GM23338 (cell line): Measurements from ENCODE around the gene PANK3. TPM values are rescaled to one million over a fixed set of nuclear protein-coding genes. Genes with fewer than 3 reads are reported as not detected.

ENCODE experiments used
- ATAC-seq: fragments of 200-7000 bp; cut with Tn5 transposase; 3 replicates; pipeline ENCODE4 v1.9.1; 2020
- DNase-seq: peaks from one replicate; pipeline ENCODE4 v3.0.0-alpha.2; 2015; ENCODE audit warnings: low spot score
- H2AFZ ChIP-seq: fragments of 200-600 bp; sonication (generic); 2 replicates; pipeline ENCODE4 v1.8.0; 2016; ENCODE audit warnings: antibody characterized with exemption, mild to moderate bottlenecking, moderate library complexity
- H3F3A ChIP-seq: fragments of 200-600 bp; sonication (generic); replicated peaks from 2 replicates; pipeline ENCODE4 v1.8.0; 2017; ENCODE audit warnings: antibody characterized with exemption, mixed run types, low read depth
- H3K27ac ChIP-seq: fragments of 200-600 bp; sonication (generic); 2 replicates; pipeline ENCODE4 v1.6.1; 2016; ENCODE audit warnings: low read depth
- H3K27me3 ChIP-seq: fragments of 200-600 bp; sonication (generic); 2 replicates; pipeline ENCODE4 v1.8.0; 2016; ENCODE audit warnings: mild to moderate bottlenecking, mixed run types, moderate library complexity; ENCODE audit not compliant: insufficient read depth
- H3K36me3 ChIP-seq: fragments of 200-600 bp; sonication (generic); 2 replicates; pipeline ENCODE4 v1.8.0; 2016; ENCODE audit warnings: mild to moderate bottlenecking; ENCODE audit not compliant: insufficient read depth
- H3K4me1 ChIP-seq: fragments of 200-600 bp; sonication (generic); 2 replicates; pipeline ENCODE4 v1.8.0; 2016; ENCODE audit warnings: mild to moderate bottlenecking, moderate library complexity; ENCODE audit not compliant: insufficient read depth
- H3K4me2 ChIP-seq: fragments of 200-600 bp; sonication (generic); 2 replicates; pipeline ENCODE4 v1.7.1; 2017; ENCODE audit warnings: mixed run types
- H3K4me3 ChIP-seq: fragments of 200-600 bp; sonication (generic); 2 replicates; pipeline ENCODE4 v1.6.1; 2016; ENCODE audit warnings: mixed run types
- H3K79me2 ChIP-seq: fragments of 200-600 bp; sonication (generic); replicated peaks from 2 replicates; pipeline ENCODE4 v1.8.0; 2017; ENCODE audit warnings: mild to moderate bottlenecking; ENCODE audit not compliant: insufficient read depth
- H3K9me2 ChIP-seq: fragments of 200-600 bp; sonication (generic); 2 replicates; pipeline ENCODE4 v1.8.0; 2017; ENCODE audit not compliant: insufficient read depth
- H4K20me1 ChIP-seq: fragments of 200-600 bp; sonication (generic); replicated peaks from 2 replicates; pipeline ENCODE4 v1.8.0; 2017; ENCODE audit warnings: mild to moderate bottlenecking; ENCODE audit not compliant: insufficient read depth
- H3K27ac Mint-ChIP-seq: 2 replicates; pipeline ENCODE4 v1.8.0; 2020; ENCODE audit warnings: inconsistent platforms, mild to moderate bottlenecking, moderate library complexity, mixed read lengths
- H3K27me3 Mint-ChIP-seq: 3 replicates; pipeline ENCODE4 v1.8.0; 2022; ENCODE audit warnings: low read depth, mild to moderate bottlenecking, moderate library complexity, mixed read lengths, inconsistent platforms; ENCODE audit not compliant: insufficient read depth, poor library complexity
- H3K36me3 Mint-ChIP-seq: 3 replicates; pipeline ENCODE4 v1.8.0; 2021; ENCODE audit warnings: low read depth, mild to moderate bottlenecking, inconsistent platforms, moderate library complexity, mixed read lengths
- H3K4me1 Mint-ChIP-seq: 3 replicates; pipeline ENCODE4 v1.8.0; 2020; ENCODE audit warnings: mild to moderate bottlenecking, inconsistent platforms, mixed read lengths
- H3K4me3 Mint-ChIP-seq: 3 replicates; pipeline ENCODE4 v1.8.0; 2021; ENCODE audit warnings: moderate library complexity, mild to moderate bottlenecking, inconsistent platforms, mixed read lengths
- H3K9me3 Mint-ChIP-seq: 3 replicates; pipeline ENCODE4 v1.8.0; 2020; ENCODE audit warnings: moderate library complexity, mild to moderate bottlenecking, inconsistent platforms, mixed read lengths
- CREB1 ChIP-seq: fragments of 250-450 bp; sonication (Bioruptor Pico); IDR thresholded peaks from 2 replicates; pipeline ENCODE4 v1.5.0; 2020; ENCODE audit warnings: low read depth, mild to moderate bottlenecking, moderate library complexity
- EZH2 ChIP-seq: fragments of 200-600 bp; sonication (generic); IDR thresholded peaks from one replicate; pipeline ENCODE4 v1.8.0; 2017; ENCODE audit warnings: antibody characterized with exemption, mild to moderate bottlenecking, low read depth; ENCODE audit not compliant: unreplicated experiment
- EZH2phosphoT487 ChIP-seq: fragments of 200-600 bp; sonication (generic); IDR thresholded peaks from one replicate; pipeline ENCODE4 v1.8.1; 2018; ENCODE audit warnings: antibody characterized with exemption; ENCODE audit not compliant: unreplicated experiment
- JUNB ChIP-seq: IDR thresholded peaks from one replicate; pipeline ENCODE4 v1.6.1; 2016; ENCODE audit warnings: antibody characterized with exemption; ENCODE audit not compliant: unreplicated experiment
- NANOG ChIP-seq: IDR thresholded peaks from 2 replicates; pipeline ENCODE4 v1.6.1; 2016; ENCODE audit warnings: antibody characterized with exemption, borderline replicate concordance
- POLR2AphosphoS5 ChIP-seq: IDR thresholded peaks from 2 replicates; pipeline ENCODE4 v1.6.1; 2016; ENCODE audit warnings: antibody characterized with exemption, low read depth
- REST ChIP-seq: IDR thresholded peaks from one replicate; pipeline ENCODE4 v1.6.1; 2018; ENCODE audit warnings: antibody characterized with exemption; ENCODE audit not compliant: unreplicated experiment
- STAT1 ChIP-seq: IDR thresholded peaks from one replicate; pipeline ENCODE4 v1.6.1; 2016; ENCODE audit warnings: antibody characterized with exemption; ENCODE audit not compliant: unreplicated experiment
- ZNF114 ChIP-seq: fragments of 250-450 bp; sonication (Bioruptor Pico); IDR thresholded peaks from 2 replicates; pipeline ENCODE4 v1.5.0; 2020; ENCODE audit warnings: mild to moderate bottlenecking, moderate library complexity
- ZNF331 ChIP-seq: fragments of 250-450 bp; sonication (Bioruptor Pico); IDR thresholded peaks from 2 replicates; pipeline ENCODE4 v1.5.0; 2020; ENCODE audit warnings: low read depth, mild to moderate bottlenecking, moderate library complexity
- ZNF462 ChIP-seq: fragments of 250-450 bp; sonication (Bioruptor Pico); IDR thresholded peaks from 2 replicates; pipeline ENCODE4 v1.5.0; 2020; ENCODE audit warnings: mild to moderate bottlenecking, moderate library complexity
- polyA plus RNA-seq: library from polyadenylated mRNA; unstranded; fragments of >200 nt; fragmentation: Nextera tagmentation; extraction: Ambion mirVana; gene quantifications from 2 replicates; pipeline ENCODE4 v1.2.1, GENCODE V29; 2016
- total RNA-seq: library from RNA; depleted of rRNA; stranded (reverse); fragments of >200 nt; shearing (Covaris generic); gene quantifications from 2 replicates; pipeline ENCODE4 v1.2.3, GENCODE V29; 2014
- TF ChIP-seq, protein P1 (sequence below): IDR thresholded peaks from 2 replicates; pipeline ENCODE4 v1.6.1; 2016; ENCODE audit warnings: antibody characterized with exemption
- TF ChIP-seq, protein P2 (sequence below), 2 experiments: fragments of 200-600 bp in 1 of 2; sonication (generic) in 1 of 2; conservative IDR thresholded peaks; 2 replicates each; pipeline versions ENCODE4 v1.5.1 to v1.6.1; 2016 to 2017; ENCODE audit warnings: antibody characterized with exemption in 2 of 2, low read depth in 2 of 2, mild to moderate bottlenecking in 2 of 2, moderate library complexity in 1 of 2

Gene PANK3
- total and polyA plus RNA-seq, 2 experiments from 2014 or later = 17.0 to 91.6 TPM

GRCh38 chr5:168599826-168600225 lies 20.7 kb upstream of the PANK3 start:
- peaks cover 4% of the 10 kb centered on the region for H3K27me3 Mint-ChIP-seq
- peaks cover 6% of the 10 kb centered on the region; the same call in 2 of the 3 replicates for H3K4me1 Mint-ChIP-seq
- no peaks in the 10 kb centered on the region for H3K36me3 ChIP-seq
- H3K4me2 ChIP-seq = no peak overlapping the region
- H3K27me3 ChIP-seq = peaks cover 27% of the 10 kb centered on the region
- H3K4me3 ChIP-seq = no peak overlapping the region
- H3K9me2 ChIP-seq = no peaks in the 10 kb centered on the region
- ATAC-seq (no peak), DNase-seq (no peak)
- H3K79me2 ChIP-seq = no peaks in the 10 kb centered on the region
- no peak overlapping the region; the same call in 1 of the 2 replicates for H3K27ac ChIP-seq
- no peaks in the 10 kb centered on the region for H4K20me1 ChIP-seq
- H3K4me3 Mint-ChIP-seq = no peak overlapping the region
- no peaks in the 10 kb centered on the region for H3K36me3 Mint-ChIP-seq
- H3K4me1 ChIP-seq = peaks cover 9% of the 10 kb centered on the region
- no peak overlapping the region for H3K27ac Mint-ChIP-seq
- H3F3A ChIP-seq = no peaks in the 10 kb centered on the region
- H3K9me3 Mint-ChIP-seq = no peaks in the 10 kb centered on the region
- TF ChIP-seq, protein P1, sequence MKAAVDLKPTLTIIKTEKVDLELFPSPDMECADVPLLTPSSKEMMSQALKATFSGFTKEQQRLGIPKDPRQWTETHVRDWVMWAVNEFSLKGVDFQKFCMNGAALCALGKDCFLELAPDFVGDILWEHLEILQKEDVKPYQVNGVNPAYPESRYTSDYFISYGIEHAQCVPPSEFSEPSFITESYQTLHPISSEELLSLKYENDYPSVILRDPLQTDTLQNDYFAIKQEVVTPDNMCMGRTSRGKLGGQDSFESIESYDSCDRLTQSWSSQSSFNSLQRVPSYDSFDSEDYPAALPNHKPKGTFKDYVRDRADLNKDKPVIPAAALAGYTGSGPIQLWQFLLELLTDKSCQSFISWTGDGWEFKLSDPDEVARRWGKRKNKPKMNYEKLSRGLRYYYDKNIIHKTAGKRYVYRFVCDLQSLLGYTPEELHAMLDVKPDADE = no peak
- TF ChIP-seq STAT1 (no peak), NANOG (no peak), ZNF331 (no peak), CREB1 (CRISPR knock-in tag) (no peak), JUNB (no peak), REST (no peak), EZH2phosphoT487 (no peak), ZNF114 (CRISPR knock-in tag) (no peak), POLR2AphosphoS5 (no peak), EZH2 (no peak), ZNF462 (CRISPR knock-in tag) (no peak)
- TF ChIP-seq, protein P2, sequence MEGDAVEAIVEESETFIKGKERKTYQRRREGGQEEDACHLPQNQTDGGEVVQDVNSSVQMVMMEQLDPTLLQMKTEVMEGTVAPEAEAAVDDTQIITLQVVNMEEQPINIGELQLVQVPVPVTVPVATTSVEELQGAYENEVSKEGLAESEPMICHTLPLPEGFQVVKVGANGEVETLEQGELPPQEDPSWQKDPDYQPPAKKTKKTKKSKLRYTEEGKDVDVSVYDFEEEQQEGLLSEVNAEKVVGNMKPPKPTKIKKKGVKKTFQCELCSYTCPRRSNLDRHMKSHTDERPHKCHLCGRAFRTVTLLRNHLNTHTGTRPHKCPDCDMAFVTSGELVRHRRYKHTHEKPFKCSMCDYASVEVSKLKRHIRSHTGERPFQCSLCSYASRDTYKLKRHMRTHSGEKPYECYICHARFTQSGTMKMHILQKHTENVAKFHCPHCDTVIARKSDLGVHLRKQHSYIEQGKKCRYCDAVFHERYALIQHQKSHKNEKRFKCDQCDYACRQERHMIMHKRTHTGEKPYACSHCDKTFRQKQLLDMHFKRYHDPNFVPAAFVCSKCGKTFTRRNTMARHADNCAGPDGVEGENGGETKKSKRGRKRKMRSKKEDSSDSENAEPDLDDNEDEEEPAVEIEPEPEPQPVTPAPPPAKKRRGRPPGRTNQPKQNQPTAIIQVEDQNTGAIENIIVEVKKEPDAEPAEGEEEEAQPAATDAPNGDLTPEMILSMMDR (conservative IDR thresholded peaks at IDR 0.05; ENCODE audit: low read depth in 2 of 2) = no peak
- peak overlapping the region; percentile 69 for H2AFZ ChIP-seq
